ENCODE measurements around the gene ZNF217. TPM values are rescaled to one million over a fixed set of nuclear protein-coding genes. Genes with fewer than 3 reads are reported as not detected.
A peak's percentile ranks its signal among the peaks of the same experiment; 100 is the strongest.
"Not testable (repeated sequence)": the region's sequence is repeated elsewhere in the genome, so short reads cannot be mapped to it uniquely, and the experiment has no call there.

The ZNF217 gene
- total RNA-seq, result 44.8 TPM
- long read RNA-seq, partial matches to known transcripts, result 0 of 5 reads
- long read RNA-seq, other reads (novel, unspliced or antisense), result 4 of 5 reads

DNA sequence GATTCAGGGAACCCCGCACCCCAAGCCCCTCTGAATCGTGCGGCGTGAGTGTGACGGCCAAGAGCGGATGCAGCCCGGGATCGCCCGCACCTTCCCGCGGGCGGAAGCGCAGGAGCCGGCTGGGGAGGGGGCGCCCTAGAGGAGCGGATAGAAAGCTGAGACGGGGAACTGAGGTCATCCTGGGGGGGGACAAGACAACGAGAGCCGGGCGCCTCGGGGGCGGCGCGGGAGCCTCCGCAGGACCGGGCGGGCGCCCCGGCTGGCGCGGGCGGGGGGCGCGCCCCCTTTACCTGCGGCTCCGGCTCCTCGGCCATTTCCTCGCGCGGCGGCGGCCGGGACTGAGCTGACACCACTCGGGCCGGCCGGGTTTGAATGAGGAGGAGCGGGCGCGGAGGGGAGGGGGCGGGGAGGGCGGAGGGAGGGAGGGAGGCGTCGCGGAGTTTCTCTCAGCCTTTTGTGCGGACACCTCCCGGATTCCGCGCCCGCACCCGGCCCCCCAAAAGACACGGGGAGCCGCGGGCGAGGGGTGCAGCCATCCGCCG lies at the start of gene ZNF217:
ZNF217 (minus strand) TSS at position 374 of the 542 bp plus-strand sequence. CDS start 11,013 bp downstream, outside the sequence.
- Histone ChIP-seq H3K4me1 (peaks cover 21% of the 10 kb centered on the region), H3K4me3 (peak within 1 kb of the TSS; percentile 70), H3K27ac (peak within 1 kb of the TSS; percentile 95)
- H3K36me3 ChIP-seq; H3K27me3 ChIP-seq (ENCODE audit: low read depth); intact Hi-C loops (cut with DNase I); H3K9me3 ChIP-seq: not testable (repeated sequence)
- peak; percentile 80 for DNase-seq
- peak; percentile 61 to 73 for ATAC-seq

DNA sequence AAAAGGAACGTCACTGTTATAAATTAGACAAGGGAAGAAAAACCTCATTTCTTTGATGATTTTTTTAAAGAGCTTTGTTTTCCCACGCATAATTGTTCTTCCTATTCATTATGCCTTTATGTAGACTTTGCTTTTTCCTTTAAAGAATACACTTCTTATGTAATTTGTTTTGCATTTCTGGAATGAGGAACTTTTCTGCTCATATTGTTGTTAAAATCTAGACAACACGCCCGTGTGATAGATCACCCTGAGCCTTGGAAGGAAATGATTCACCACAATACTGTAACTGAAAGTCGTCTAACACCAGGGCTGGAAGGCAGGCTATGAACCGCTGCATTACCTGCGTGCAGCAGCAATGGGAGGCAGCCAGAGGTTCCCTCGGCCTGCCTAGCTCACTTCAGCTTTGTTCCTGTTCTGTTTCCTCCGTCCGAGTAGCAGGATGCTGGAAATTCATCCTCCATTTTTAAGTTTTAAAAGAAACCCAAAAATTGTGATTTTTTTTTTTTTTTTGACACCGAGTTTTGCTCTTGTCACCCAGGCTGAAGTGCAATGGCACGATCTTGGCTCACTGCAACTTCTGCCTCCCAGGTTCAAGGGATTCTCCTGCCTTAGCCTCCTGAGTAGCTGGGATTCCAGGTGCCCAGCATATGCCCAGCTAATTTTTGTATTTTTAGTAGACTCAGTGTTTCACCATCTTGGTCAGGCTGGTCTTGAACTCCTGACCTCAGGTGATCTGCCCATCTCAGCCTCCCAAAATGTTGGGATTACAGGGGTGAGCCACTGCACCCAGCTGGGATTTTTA lies 49.6 kb upstream of the ZNF217 start:
- TF ChIP-seq, protein P1, sequence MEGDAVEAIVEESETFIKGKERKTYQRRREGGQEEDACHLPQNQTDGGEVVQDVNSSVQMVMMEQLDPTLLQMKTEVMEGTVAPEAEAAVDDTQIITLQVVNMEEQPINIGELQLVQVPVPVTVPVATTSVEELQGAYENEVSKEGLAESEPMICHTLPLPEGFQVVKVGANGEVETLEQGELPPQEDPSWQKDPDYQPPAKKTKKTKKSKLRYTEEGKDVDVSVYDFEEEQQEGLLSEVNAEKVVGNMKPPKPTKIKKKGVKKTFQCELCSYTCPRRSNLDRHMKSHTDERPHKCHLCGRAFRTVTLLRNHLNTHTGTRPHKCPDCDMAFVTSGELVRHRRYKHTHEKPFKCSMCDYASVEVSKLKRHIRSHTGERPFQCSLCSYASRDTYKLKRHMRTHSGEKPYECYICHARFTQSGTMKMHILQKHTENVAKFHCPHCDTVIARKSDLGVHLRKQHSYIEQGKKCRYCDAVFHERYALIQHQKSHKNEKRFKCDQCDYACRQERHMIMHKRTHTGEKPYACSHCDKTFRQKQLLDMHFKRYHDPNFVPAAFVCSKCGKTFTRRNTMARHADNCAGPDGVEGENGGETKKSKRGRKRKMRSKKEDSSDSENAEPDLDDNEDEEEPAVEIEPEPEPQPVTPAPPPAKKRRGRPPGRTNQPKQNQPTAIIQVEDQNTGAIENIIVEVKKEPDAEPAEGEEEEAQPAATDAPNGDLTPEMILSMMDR (IDR thresholded peaks at IDR 0.05), result no peak
- Histone ChIP-seq H3K4me1 (peaks cover 22% of the 10 kb centered on the region), H3K27ac (peak overlapping the region; percentile 80), H3K36me3 (no peaks in the 10 kb centered on the region), H3K9me3 (no peaks in the 10 kb centered on the region), H3K4me3 (peak overlapping the region; percentile 14), H3K27me3 (ENCODE audit: low read depth) (no peaks in the 10 kb centered on the region)
- peak; percentile 83 to 88 for ATAC-seq
- intact Hi-C loops (cut with DNase I), result no loop called here
- peak; percentile 59 for DNase-seq

DNA sequence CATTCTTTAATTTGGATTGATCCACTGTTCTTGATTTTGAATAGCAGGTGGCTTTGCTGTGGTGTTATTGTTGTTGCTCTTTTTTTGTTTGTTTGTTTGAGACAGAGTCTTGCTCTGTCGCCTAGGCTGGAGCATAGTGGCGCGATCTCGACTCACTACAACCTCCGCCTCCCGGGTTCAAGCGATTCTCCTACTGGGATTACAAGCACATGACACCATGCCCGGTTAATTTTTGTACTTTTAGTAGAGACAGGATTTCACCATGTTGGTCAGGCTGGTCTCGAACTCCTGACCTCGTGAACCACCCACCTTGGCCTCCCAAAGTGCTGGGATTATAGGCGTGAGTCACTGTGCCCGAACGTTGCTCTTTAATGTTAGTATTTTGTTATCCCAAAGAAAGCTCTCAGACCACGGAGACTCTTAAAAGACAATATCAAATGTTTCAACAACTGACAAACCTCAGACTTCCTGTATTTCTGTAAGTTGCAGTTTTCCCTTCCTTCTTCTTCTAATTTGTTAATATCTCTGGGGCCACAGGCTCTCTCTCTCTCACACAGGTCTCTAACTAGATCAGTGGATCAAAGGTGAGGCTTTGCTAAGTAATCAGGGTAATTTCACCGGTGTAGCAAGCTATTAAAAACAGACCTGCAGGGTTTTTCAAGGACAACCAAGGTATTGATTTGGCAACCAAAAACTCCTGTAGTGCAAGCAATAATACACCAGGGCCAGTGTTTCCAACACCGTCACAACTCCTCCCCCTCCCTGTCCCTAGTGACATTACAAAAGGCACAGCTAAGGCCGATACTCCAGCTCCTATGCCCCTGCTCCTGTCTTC lies 48.8 kb upstream of the ZNF217 start:
- TF ChIP-seq, protein P1 (IDR thresholded peaks at IDR 0.05), result no peak
- Histone ChIP-seq H3K9me3 (no peaks in the 10 kb centered on the region), H3K27ac (peak overlapping the region; percentile 80), H3K4me1 (peaks cover 22% of the 10 kb centered on the region), H3K4me3 (peak overlapping the region; percentile 14), H3K36me3 (no peaks in the 10 kb centered on the region), H3K27me3 (ENCODE audit: low read depth) (no peaks in the 10 kb centered on the region)
- intact Hi-C loops (cut with DNase I), result no loop called here
- ATAC-seq (peak; percentile 80 to 82), DNase-seq (no peak)

DNA sequence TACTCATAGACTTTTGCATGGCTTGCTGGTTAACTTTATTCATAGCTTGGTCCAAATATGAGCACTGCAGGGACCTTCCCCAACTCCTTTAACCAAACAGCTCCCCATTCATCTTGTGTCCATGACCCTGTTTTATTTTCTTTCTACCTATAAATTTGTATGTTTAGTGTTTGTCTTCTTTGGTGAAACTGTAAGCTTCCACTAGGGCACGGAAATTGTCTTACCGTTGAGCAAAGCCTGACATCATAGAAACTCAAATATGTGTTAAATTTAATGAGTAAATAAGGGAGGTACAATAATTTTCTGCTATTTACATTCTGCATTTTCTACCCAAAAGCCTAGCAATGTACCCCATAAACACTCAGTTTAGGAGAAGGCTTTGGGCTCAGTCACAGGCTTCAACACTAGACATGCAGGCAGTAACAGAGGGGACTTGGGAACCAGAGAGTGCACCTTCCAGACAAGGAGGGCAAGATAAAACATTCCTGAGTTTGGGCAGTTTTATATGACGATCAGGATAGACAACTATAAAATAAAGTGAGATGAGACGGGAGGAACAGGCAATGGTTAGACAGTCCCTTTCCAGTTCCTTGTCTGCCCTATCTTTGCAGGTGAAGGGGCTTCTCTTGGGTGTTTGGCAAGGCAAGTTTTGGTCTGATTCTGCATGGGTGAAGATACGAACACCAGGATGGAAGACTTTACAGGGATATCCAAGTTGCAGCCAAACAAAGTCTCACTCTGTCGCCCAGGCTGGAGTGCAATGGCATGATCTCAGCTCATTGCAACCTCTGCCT lies 46.2 kb upstream of the ZNF217 start:
- DNase-seq (no peak), ATAC-seq (no peak)
- Histone ChIP-seq H3K27ac (no peak overlapping the region), H3K4me3 (no peak overlapping the region), H3K36me3 (no peaks in the 10 kb centered on the region), H3K27me3 (ENCODE audit: low read depth) (no peaks in the 10 kb centered on the region), H3K4me1 (peaks cover 22% of the 10 kb centered on the region), H3K9me3 (no peaks in the 10 kb centered on the region)
- intact Hi-C loops (cut with DNase I), result no loop called here
- TF ChIP-seq, protein P1 (IDR thresholded peaks at IDR 0.05), result no peak

DNA sequence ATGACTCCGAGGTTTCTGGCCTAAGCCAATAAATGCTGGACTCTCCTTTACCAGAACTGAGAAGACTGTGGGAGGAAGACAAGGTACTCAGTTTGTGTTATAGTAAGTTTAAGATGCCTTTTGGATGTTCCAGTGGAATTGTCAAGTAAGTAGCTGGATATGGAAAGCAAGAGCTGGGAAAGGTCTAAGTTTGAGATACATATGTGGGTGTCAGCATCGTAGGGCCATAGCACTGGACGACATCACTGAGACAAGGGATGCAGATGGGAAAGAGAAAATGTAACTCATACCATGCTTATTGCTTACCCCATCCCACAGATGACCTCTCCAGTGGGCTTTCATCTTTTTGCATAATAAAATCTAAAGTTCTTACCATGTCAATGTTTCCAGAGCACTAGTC lies 45.5 kb upstream of the ZNF217 start:
- TF ChIP-seq, protein P1 (IDR thresholded peaks at IDR 0.05), result no peak
- Histone ChIP-seq H3K27me3 (ENCODE audit: low read depth) (no peaks in the 10 kb centered on the region), H3K36me3 (no peaks in the 10 kb centered on the region), H3K27ac (no peak overlapping the region), H3K4me3 (no peak overlapping the region), H3K9me3 (no peaks in the 10 kb centered on the region), H3K4me1 (peaks cover 22% of the 10 kb centered on the region)
- ATAC-seq (no peak), DNase-seq (no peak)
- intact Hi-C loops (cut with DNase I), result no loop called here

DNA sequence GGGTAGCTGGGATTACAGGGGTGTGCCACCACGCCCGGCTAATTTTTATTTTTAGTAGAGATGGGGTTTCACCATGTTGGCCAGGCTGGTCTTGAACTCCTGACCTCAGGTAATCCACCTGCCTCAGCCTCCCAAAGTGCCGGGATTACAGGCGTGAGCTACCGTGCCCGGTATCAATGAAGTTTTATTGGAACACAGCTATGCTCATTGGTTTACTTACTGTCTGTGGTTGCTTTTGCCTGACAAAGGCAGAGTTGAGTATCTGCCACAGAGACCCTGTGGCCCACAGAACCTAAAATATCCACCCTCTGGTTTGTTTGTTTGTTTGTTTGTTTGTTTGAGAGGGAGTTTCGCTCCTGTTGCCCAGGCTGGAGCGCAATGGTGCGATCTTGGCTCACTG lies 43.7 kb upstream of the ZNF217 start:
- H3K36me3 ChIP-seq; H3K27me3 ChIP-seq (ENCODE audit: low read depth); H3K4me3 ChIP-seq; ATAC-seq; DNase-seq; intact Hi-C loops (cut with DNase I); H3K4me1 ChIP-seq; H3K27ac ChIP-seq; H3K9me3 ChIP-seq: not testable (repeated sequence)
